Cerebellar cortex (tissue), 1 donor: Measurements from ENCODE around the gene C8B.

ENCODE experiments used
- DNase-seq: peaks from one replicate; pipeline ENCODE4 v3.0.0-alpha.2; 2015; ENCODE audit warnings: low spot score

The C8B gene

DNA sequence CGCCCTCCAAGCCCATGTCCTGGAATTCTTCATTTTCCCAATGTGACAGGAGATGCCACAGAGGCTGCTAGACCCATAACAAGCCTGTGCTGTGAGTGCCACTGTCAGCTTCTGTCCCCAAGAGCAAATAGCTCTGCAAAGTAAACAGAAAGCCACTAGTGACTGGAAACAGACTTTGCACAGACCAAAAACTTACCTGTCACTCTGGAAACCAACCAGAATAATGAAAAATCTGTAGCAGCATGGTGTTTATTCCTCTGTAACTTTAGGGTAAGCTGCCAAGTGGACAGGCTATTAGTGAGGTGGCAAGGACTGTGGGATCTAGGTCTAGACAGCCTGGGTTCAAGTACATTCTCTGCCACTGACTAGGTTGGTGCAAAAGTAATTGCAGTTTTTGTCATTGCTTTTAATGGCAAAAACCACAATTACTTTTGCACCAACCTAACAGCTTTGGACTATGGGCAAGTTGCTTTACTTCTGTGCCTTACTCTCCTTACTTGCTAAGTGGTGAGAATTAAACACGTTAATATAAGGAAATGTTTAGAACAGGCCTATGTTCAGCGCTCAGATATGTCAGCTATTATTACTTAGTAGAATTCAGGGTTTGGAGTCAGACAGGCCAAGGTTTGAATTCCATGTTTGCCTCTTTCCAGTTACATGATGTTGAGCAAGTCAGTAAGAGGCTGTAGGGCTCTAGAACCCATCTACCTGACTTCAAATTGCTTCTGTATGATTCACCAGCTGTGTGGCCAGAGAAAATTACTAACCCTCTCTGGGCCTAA is at the start of gene C8B:
C8B (minus strand) TSS at position 100 of the 782 bp plus-strand sequence; CDS start at position 33, 67 bp downstream.
- no peak for DNase-seq

DNA sequence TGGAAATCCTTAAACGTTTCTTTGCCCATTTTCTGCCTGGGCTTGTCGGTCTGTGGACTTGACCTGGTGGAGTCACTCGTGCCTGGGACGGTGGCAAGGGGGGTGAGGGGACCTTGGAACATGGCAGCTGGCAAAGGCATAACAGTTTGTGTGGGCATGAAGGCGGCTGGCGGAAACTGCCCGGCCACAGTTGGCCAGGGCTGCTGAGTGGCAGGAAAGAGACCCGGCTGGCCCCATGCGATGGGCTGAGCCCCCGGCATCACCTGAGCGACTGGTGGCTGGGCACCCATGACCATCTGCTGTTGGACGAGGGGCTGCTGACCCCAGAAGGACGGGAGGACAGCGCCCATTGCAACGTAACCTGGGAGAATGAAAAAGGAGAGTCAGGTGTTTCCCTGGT is 49.3 kb upstream of the C8B start:
- no peak for DNase-seq

DNA sequence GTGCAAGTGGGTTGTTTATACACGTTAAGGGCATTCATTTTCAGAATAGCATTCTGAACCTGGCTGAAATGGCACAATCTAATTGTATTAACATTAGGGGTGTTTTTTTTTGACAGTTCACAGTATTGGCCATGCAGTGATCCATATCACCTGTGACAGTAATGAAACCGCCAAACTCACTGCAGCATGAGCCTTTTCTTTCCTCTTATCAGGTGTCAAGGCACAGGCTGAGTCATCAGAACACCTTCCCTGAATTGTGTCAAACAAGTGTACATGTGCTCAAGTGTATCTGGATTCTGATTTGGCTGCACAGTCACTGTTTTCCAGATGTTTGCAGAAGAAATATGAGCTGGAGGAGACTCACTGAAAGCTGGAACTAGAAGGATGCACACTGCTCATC is 47.7 kb upstream of the C8B start:
- DNase-seq, result no peak

DNA sequence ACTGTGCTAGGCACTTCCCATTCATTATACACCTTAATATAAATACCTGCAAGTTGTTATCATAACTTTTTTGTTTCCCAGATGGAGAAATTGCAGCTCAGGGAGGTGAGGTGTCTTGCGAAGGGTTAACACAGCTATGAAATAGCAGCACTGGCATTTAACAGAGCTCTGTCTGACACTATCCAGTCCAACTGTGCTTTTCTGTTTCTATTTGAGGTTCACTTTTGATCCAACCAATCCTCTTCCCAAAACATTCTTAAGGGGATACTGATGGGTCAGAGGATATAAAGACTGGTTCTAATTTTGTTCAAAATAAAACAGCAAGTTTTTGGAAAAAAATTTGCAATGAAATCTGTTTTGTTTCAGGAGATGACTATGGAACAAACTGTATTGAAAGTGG is 46.5 kb upstream of the C8B start:
- no peak for DNase-seq

DNA sequence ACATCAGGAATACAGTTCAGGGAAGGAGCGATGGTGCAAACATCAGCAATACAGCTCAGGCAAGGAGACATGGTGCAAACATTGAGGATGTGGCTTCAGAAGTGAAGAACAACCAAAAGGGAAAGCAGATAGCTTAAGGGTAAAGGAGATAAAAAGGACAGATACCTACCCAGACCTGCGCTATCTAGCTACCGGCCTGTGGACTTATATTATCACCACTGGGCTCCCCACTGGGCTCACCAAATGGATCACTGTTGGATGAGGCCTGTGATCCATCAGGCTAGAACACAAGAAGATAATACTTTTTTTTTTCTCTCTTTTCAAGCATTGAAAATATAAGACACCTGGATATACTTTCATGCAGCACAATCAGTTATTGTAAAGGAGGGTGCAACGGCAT is 44.7 kb upstream of the C8B start:
- DNase-seq, result no peak

DNA sequence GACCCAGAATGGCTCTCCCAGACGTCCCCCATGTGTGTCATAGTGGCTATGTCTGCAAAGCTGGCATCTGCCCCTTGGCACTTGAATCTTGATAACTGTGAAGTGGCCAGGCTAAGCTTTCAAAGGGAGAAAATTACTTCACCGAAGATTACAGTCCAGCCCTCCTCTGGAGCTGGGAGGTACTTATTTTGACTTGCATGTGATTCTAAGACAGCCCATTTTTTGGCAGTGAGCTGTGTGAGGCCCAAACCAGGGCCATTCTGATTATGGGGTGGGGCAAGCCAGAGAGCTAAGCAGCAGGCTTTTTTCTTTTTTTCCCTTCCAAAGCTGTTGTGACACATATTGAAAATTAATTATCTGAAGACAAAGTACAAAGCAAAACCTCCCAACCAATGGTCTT is 42.1 kb upstream of the C8B start:
- DNase-seq, result no peak

DNA sequence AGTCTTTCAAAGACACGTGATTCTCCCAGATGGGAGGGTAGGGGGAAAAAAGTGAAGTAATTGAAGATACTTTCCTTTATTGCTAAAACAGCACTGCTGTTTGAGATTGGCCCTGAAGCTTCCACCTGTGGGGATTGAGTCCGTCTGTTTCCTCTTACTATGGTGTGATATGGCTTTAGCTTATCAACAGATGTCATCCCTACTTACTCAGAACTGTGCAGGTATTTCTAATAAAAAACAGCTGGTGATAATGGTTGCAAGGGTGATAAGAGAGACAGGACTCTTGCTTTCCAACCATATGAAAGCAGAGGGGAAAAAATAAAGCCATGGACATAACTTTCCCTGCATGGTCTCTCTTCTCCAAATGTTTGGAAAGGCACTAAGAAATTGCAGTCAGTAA is 41.7 kb upstream of the C8B start:
- DNase-seq, result no peak

DNA sequence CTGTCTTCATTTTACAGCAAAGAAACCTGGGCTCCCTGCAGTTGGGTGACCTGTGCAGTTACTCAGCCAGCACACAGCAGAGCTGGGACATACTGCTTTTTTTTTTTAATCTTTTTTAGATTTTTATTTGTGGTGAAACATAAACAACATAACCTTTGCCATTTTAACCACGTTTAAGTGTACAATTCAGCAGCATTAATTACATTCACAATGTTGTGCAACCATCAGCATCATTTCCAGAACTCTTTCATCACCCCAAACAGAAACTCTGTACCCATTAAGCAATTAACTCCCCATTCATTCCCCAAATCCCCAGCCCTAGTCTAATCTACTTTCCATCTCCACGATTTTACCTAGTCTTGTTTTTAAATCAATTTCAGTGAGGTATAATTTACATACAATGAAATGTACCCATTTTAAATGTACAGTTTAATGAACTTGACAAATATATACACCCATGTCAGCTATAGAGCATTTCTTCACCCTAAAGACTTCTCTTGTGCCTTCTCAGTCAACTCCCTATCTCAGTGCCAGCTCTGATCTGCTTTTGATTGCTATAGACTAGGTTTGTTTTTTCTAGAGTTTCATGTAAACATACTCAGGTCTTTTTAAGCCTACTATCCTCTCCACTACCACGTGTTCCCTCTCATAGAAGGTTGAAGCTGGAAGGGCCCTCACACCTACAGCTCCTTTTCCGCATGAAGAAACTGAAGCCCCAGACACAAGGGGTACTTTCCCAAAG is 37.8 kb upstream of the C8B start:
- DNase-seq, result no peak

DNA sequence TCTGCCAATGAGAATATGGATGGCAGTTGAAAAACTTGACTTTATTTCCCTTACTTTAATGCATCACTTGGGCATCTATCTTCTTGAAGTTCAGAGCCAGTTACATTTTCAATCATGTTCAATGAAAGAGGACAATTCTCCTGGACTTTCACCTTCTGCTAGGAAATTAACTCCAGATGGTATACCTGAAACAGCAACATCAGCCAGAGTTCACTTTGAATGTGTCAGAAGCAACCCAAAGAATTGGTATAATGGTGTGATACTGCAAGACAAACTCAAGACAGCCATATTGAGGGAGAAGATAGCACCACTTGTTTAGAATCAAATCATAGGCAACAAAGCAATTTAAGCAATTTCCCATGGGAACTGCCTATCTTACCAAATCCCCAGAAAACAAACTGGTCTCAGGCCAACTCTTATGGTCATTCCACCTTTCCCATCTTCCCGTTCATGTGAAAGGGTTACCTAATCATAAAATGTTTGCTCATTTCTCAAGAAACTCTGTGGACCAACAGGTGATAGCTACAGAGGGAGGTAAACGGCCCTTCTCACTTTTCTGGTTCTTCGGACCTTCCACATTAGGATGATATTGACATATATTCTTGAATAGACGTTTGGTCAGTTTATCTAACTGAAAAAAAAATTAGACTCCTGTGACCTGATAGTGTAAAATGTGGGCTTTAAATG is 29.7 kb upstream of the C8B start:
- DNase-seq, result no peak

DNA sequence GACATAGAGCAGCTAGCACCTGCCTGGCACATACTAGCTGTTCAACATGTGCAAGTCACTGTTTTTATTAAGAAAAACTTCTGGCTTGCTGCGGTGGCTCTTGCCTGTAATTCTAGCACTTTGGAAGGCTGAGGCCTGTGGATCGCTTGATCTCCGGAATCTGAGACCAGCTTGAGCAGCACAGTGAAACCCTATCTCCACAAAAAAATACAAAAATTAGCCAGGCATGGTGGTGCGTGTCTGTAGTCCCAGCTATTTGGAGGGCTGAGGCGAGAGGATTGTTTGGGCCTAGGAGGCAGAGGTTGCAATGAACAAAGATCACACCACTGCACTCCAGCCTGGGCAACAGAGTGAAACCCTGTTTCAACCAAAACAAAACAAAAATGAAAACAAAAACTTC is 27.7 kb upstream of the C8B start:
- DNase-seq, result no peak

DNA sequence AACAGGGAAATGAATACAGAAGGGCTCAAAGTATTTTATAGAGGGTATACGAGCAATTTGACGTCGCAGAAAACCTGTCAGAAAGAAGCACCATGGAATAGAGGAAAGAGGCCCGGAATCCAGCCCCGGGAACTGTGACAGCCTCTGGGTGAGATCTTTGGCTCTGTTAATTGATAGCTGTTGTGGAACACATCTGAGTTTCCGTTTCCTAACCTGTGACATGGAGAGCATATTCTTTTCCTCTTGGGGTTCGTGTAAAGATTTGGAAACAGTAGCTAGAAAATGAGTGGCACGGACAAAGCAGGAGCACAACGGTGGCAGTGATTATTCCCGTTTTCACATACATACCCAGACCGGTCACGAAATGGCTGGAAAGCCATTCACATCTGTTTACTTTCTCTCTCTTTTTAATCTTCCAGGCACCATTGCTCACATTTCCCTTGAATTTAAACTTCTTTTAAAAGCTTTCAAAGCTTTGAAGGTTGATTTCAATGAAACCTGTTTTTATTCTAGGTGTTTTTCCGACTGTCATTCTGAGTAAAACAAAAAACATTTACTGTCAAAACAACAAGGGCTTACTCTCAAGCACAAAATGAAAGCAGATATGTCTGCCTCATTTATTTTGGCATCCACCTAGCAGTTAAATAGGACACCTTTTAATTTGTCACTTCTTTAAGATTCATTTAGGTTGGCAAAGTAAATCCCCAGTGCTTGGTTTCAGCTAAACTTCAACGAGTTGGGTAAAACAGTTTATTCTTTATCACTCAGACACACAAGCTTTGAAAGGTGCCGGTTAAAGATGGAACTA is 26.7 kb upstream of the C8B start:
- DNase-seq, result no peak

DNA sequence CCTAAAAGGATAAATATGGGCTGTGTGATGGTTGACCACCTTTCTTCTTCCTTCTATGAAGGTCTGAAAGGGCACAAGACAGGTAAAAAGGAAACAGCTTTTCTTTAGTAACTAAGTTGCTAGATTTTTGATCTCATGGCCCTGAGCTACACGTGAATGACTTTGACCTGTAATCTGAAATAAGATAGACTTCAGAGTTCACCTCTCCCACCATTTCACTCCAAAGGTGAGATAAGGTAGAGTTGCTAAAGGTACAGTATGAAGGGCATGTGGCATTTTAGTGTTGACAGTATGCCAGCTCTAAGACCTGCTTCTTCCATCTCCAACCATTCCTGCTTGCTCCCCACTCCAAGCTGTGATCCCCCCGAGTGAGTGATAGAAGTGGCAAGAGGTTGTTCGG is 25.8 kb upstream of the C8B start:
- no peak for DNase-seq

DNA sequence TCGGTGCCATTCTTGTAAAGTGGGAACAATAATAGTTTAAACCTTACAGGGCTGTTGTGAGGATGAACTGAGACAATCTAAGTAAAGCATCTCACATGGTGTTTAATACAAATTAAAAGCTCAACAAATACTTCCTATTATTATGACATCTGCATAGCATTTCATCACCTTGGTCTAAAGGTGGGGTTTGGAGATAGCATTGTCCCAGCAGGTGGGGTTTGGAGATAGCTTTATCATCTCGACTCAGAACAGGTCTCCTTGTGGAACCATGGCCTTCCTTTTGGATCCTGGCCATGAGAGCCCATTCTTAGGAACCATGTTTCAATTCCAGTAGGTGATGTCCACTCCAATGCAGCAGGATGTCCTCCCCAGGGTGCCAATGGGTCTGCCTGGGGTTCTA is 20.6 kb upstream of the C8B start:
- no peak for DNase-seq

DNA sequence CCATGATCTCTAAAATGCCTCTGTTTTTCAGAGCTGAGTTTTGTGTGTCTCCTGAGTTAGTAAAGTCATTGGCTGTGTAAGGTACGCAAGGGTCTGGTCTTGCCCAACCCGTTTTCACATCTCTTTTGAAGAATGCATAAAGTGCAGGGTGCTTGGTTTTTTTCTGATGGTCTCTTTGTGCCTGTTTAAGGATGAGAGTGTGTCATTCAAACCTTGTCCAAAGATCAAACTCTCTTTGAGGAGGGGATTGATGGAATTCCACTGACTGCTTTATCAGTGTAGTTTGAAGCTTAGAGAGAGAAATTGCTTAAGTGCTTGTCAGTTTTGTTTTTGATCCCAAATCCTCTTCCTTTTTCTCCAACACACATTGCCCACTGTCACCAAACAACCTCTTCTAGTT is 20.0 kb upstream of the C8B start:
- no peak for DNase-seq

DNA sequence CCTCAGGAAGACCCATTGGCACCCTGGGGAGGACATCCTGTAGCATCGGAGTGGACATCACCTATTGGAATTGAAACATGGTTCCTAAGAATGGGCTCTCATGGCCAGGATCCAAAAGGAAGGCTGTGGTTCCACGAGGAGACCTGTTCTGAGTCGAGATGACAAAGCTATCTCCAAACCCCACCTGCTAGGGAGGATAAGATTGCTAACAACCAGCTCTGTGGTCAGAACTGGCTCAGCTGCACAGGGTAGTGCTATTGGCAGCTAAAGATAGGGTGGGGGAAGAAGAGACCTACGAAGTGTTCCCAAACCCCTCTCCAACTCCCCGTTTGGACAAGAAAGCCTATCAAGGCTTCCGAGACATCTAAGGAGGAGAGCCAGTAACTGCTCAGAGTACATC is 17.7 kb upstream of the C8B start:
- no peak for DNase-seq

DNA sequence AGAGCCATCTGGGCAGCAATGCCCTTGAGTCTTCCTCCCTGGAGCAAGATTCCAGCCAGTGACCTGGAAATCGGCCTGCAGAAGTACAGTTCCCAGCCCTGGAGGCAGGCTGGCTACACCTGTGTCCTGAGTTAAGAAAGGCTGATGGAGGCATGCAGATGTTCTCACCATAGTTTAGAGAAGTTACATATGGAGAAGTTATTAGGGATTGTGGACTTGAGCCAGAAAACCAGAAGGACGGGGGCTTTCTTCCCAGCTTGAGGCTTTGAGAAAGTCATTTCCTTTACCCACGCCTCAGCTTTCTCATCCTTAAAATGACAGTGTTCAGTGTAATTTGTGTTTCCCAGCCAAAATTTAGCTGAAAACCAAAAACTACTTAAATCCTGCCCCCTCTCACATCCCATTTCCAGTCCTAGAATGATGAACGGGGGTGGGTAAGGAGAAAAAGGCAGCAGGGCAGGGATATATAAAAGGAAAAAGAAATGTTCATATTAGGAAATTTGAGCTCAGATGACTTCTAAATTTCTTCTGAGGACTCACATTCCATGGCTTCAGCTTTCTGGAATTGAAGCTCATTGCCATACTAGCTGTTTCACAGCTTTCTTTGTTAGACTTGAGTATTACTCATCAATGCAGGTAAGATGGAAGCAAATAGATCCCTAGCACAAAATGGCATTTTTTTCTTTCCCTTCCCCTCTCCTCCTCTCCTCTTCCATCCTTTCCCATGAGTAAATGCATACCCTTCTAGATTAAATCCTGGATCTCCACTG is 14.4 kb upstream of the C8B start:
- no peak for DNase-seq

DNA sequence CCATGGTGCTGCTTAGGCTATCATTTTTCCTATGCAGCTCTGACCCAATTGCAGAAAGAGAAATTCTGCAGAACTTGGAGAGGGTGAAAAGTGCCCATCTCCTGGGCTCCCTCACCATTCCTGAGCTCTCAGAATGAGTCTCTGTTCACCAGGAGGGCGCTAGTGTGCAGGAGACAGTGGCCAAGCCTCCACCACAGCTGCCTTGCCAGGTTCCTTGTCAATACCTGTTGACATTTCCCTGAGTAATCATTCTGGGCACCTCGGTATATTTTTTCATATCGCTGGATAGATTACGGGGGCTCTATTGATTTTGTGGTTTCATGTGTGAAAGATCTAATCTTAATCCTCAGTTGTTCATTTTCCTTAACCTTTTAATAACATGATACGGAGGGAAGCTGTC is 13.0 kb upstream of the C8B start:
- no peak for DNase-seq

DNA sequence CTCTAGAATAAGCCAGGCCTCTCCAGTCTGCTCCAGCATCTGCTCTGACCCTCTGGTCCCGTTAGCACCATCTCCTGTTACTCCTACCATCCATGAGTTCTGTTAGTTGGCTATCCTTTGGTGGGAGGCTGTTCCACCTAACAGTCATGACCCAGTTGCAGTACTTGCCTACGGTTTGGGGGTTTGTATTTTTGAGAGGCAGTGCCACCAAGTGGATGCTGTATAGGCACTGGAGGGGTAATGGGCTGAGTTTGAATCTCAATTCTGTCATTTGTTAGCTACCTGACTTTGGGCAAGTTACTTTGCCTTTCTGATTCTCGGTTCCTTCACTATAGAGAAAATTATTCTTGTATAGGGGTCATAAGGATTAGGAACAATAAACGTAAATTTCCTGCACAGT is 12.1 kb upstream of the C8B start:
- DNase-seq, result no peak

DNA sequence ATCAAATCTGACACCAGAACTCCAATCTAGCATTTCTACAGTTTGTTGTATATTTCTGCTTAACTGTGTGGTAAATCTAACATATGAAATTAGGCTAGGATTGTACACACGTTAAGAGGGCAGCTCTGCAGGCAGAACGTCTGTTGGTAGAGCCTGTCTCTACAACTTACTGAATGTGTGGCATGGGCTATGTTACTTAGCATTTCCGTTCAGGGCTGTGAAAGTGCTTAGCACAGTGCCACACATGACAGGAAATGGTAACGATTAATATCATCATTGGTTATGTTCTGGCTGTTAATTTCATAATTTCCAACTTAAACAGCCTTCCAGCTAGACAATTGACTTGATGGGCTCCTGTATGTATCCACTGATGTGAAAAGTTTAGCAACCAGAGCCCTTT is 9.6 kb upstream of the C8B start:
- no peak for DNase-seq

DNA sequence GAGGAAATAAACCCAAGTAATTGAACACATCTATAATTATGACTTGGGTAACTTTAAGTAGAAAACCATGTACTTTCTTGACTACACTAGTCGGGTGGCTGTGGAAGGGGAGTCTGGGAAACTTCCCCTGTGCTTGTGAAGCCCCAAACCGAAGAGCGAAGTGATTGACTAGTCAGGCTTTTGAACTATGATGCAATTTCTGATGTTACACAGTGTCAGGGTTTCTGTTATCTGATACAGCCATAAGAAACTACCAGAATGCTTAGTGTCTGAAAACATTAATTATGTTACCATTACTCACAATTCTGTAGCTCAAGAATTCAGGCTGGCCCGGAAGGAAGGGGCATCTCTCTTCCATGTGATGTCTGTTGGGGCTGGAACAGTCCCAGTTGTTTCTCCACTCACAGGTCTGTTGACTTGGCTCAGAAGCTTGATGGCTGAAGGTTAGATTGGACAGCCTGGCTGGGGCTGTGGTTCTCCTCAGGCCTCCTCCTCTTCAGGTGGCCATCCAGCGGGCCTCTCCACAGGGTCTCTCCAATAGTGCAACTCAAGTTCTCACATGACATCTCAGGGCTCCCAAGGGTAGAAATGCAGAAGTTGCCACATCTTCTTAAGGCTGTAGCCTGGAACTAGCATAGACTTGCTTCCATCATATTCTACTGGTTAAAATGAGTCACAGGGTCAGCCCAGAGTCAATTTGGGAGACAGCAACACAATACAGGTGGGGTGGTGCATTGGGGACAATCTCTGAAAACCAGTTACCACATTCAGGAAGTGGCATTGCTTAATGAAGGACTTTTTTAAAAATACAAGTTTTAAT is 8.3 kb upstream of the C8B start:
- DNase-seq, result no peak

DNA sequence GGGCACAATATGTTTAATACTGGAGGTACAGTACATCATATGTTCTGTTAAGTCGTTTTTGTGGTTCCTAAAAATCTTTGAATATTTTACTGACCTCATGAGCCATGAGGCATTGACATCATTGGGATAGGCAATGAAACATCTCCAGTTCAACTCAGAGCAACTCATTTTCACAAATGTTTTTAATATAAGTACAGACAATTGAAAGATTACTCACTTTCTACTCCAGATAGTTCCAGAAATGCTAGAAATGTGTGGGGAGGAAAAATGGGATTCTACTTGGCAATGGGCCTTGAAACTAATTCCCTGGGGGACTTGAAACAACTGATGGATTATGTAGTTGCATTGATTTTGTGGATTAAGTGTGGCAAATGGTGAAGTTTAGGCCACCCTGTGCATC is 7.2 kb upstream of the C8B start:
- no peak for DNase-seq
